BLaER1 (cell line): ENCODE results near the gene TEX48.
A peak's percentile ranks its signal among the peaks of the same experiment; 100 is the strongest.

ENCODE experiments used
- H3K27ac ChIP-seq: shearing (Covaris generic); formaldehyde crosslinking; 2 replicates; pipeline ENCODE4 v1.8.1; 2022
- H3K27me3 ChIP-seq: shearing (Covaris generic); formaldehyde crosslinking; 2 replicates; pipeline ENCODE4 v1.8.1; 2022
- H3K36me3 ChIP-seq: shearing (Covaris generic); formaldehyde crosslinking; 2 replicates; pipeline ENCODE4 v1.8.1; 2022
- H3K4me1 ChIP-seq: shearing (Covaris generic); formaldehyde crosslinking; 2 replicates; pipeline ENCODE4 v1.8.1; 2022
- H3K4me2 ChIP-seq: shearing (Covaris generic); formaldehyde crosslinking; 2 replicates; pipeline ENCODE4 v1.8.1; 2022
- H3K4me3 ChIP-seq: shearing (Covaris generic); formaldehyde crosslinking; 2 replicates; pipeline ENCODE4 v1.8.1; 2022
- H3K9ac ChIP-seq: shearing (Covaris generic); formaldehyde crosslinking; 2 replicates; pipeline ENCODE4 v1.8.1; 2022
- H3K9me3 ChIP-seq: shearing (Covaris generic); formaldehyde crosslinking; 2 replicates; pipeline ENCODE4 v1.8.1; 2022
- H4K20me1 ChIP-seq: shearing (Covaris generic); formaldehyde crosslinking; 2 replicates; pipeline ENCODE4 v1.8.1; 2022
- Cebpa-rat ChIP-seq: shearing (Covaris generic); IDR thresholded peaks from 2 replicates; pipeline ENCODE4 v1.8.1; 2022

TEX48 gene

GRCh38 chr9:114627553-114627952 is 54.4 kb downstream of the TEX48 start:
- no peaks in the 10 kb centered on the region for H3K9me3 ChIP-seq
- no peak overlapping the region for H3K4me3 ChIP-seq
- H4K20me1 ChIP-seq, result peaks cover 66% of the 10 kb centered on the region
- no peak overlapping the region for H3K9ac ChIP-seq
- no peak overlapping the region for H3K27ac ChIP-seq
- no peaks in the 10 kb centered on the region for H3K4me1 ChIP-seq
- H3K27me3 ChIP-seq, result no peaks in the 10 kb centered on the region
- H3K4me2 ChIP-seq, result no peak overlapping the region
- H3K36me3 ChIP-seq, result peaks cover 100% of the 10 kb centered on the region
- TF ChIP-seq Cebpa-rat, result no peak

- H3K27ac ChIP-seq, result no peak overlapping the region
- H3K36me3 ChIP-seq, result peaks cover 100% of the 10 kb centered on the region
- TF ChIP-seq Cebpa-rat, result no peak
- H3K27me3 ChIP-seq, result no peaks in the 10 kb centered on the region
- H3K4me1 ChIP-seq, result no peaks in the 10 kb centered on the region
- no peak overlapping the region for H3K4me2 ChIP-seq
- peaks cover 76% of the 10 kb centered on the region for H4K20me1 ChIP-seq
- no peak overlapping the region for H3K4me3 ChIP-seq
- no peaks in the 10 kb centered on the region for H3K9me3 ChIP-seq
- no peak overlapping the region for H3K9ac ChIP-seq
Observed at GRCh38 chr9:114626415-114627020, 55.5 kb downstream of the TEX48 start.

- H3K4me3 ChIP-seq, result no peak overlapping the region
- H3K9ac ChIP-seq, result no peak overlapping the region
- no peak overlapping the region for H3K4me2 ChIP-seq
- TF ChIP-seq Cebpa-rat, result no peak
- no peaks in the 10 kb centered on the region for H3K27me3 ChIP-seq
- peaks cover 66% of the 10 kb centered on the region for H4K20me1 ChIP-seq
- H3K4me1 ChIP-seq, result peaks cover 7% of the 10 kb centered on the region
- H3K36me3 ChIP-seq, result peaks cover 96% of the 10 kb centered on the region
- no peaks in the 10 kb centered on the region for H3K9me3 ChIP-seq
- H3K27ac ChIP-seq, result no peak overlapping the region
Observed at GRCh38 chr9:114624677-114625076, 57.3 kb downstream of the TEX48 start.

DNA sequence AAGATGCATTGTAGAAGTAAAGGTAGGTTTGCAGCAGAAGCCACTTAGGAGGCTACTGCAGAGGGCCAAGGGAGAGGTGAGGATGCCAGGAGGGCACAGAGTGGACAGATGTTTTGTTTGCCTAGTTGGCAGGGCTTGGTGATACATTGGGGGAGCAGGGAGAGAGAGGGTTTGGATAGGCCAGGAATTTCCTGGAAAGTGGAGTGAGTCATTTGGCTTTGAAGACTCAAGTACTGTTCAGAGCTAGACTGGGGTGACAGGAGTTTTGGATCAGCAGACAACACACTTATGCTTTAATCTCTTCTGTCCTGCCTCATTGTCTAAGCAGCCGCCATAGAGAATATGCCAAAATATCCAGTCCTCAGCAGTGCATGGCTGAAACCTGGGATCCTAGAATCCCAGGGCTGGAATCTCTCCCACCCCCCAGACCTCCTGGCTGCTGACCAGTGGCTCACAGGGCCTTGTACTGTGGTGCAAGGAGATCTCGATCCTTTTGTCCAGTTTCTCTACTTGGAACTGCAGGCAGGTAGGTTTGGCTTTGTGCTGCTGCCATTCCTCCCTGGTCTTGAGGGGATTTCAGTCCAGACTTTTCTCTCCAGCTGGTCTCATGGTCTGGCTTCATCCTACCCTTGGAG is 59.9 kb downstream of the TEX48 start:
- Histone ChIP-seq H3K27ac (no peak overlapping the region), H3K9me3 (no peaks in the 10 kb centered on the region), H3K4me3 (no peak overlapping the region), H3K36me3 (peaks cover 80% of the 10 kb centered on the region), H3K27me3 (no peaks in the 10 kb centered on the region), H4K20me1 (peaks cover 50% of the 10 kb centered on the region; the same call in 1 of the 2 replicates), H3K4me1 (peaks cover 32% of the 10 kb centered on the region), H3K9ac (no peak overlapping the region), H3K4me2 (no peak overlapping the region)
- TF ChIP-seq Cebpa-rat, result no peak

DNA sequence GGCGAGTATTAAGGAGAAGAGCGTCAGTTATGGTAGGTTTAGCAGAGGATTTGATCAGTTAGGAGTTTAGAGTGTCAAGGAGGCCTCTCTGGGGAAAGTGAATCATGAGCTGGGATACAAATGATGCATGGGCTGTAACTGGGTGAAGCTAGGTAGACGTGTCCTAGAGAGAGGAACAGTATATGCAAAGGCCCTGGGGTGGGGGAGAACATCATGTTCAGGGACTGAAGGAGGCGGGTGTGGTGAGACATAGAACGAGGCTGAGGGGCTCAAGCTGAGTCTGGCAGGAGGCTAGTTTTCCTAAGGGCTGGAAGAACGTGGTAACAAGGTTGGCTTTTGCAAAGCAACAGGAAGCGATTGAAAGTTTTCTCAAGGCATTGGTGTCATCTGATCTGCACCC is 60.4 kb downstream of the TEX48 start:
- H3K9ac ChIP-seq, result no peak overlapping the region
- no peaks in the 10 kb centered on the region for H3K27me3 ChIP-seq
- H3K4me1 ChIP-seq, result peaks cover 38% of the 10 kb centered on the region
- no peak overlapping the region for H3K4me3 ChIP-seq
- no peaks in the 10 kb centered on the region for H3K9me3 ChIP-seq
- no peak overlapping the region for H3K4me2 ChIP-seq
- peaks cover 50% of the 10 kb centered on the region; the same call in 1 of the 2 replicates for H4K20me1 ChIP-seq
- no peak for TF ChIP-seq Cebpa-rat
- no peak overlapping the region for H3K27ac ChIP-seq
- peaks cover 74% of the 10 kb centered on the region for H3K36me3 ChIP-seq

DNA sequence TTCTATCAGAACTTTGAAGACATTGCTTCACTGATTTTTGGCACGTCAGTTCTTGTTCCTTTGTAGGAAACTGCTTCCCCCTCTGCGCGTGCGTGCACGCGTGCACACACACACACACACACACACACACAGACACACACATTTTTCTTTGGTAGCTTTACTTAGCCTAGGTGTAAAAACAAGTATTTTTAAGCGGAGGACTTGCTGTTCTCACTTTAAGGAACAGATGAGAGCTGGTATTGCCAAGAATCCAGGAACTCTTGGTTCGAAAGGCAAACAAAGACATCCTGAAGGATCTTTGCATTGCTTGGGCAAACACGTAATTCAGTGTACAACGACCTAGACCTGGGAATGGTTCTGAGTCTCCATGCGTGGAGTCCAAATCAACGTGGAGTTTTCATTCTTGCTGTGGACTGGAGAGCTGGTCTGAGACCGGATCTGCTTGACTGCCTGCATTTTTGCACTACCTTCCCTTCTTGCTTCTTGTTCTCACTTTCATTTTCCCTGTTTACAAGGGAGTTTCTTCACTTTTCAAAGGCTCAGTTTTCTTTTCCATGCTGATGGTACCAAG is 62.7 kb downstream of the TEX48 start:
- Histone ChIP-seq H3K27me3 (no peaks in the 10 kb centered on the region), H4K20me1 (peaks cover 42% of the 10 kb centered on the region; the same call in 1 of the 2 replicates), H3K36me3 (peaks cover 59% of the 10 kb centered on the region), H3K4me1 (peaks cover 47% of the 10 kb centered on the region), H3K27ac (peak overlapping the region; percentile 82), H3K9ac (peak overlapping the region; percentile 75), H3K4me2 (peak overlapping the region; percentile 91), H3K9me3 (no peaks in the 10 kb centered on the region), H3K4me3 (peak overlapping the region; percentile 56)
- TF ChIP-seq Cebpa-rat, result no peak

GRCh38 chr9:114616684-114617520 is 65.1 kb downstream of the TEX48 start:
- H3K9ac ChIP-seq, result peak overlapping the region; percentile 73

More at GRCh38 chr9:114616684-114617520, 65.1 kb downstream of the TEX48 start:
- Histone ChIP-seq H3K4me2 (peak overlapping the region; percentile 91), H3K4me3 (no peak overlapping the region), H4K20me1 (peaks cover 33% of the 10 kb centered on the region; the same call in 1 of the 2 replicates), H3K27ac (peak overlapping the region; percentile 82), H3K36me3 (peaks cover 37% of the 10 kb centered on the region), H3K27me3 (no peaks in the 10 kb centered on the region), H3K9me3 (no peaks in the 10 kb centered on the region), H3K4me1 (peaks cover 69% of the 10 kb centered on the region)
- no peak for TF ChIP-seq Cebpa-rat
